ENCODE results near the gene ZBTB20.
"Not testable (repeated sequence)": the region's sequence is repeated elsewhere in the genome, so short reads cannot be mapped to it uniquely, and the experiment has no call there.

ZBTB20 gene

DNA sequence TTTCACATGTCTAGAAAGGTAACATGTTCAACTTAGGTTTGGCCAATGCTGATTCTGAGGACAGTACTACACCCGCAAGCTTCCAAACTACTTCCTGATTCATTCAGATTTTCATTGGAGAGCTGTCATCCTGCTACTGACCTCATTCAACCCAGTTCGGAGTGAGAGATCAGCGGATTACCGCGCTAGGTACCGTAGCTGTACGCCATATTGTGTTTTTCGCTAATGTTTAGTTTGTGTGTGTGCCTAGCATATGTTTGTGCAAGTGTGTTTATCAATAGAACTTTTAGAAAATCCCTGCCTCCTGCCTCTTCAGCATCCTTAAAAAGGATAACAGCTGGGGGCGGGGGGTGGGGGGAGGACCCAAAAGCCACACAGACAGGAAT is 1.1 kb downstream of the ZBTB20 start:
- DNase-seq, result no peak

DNA sequence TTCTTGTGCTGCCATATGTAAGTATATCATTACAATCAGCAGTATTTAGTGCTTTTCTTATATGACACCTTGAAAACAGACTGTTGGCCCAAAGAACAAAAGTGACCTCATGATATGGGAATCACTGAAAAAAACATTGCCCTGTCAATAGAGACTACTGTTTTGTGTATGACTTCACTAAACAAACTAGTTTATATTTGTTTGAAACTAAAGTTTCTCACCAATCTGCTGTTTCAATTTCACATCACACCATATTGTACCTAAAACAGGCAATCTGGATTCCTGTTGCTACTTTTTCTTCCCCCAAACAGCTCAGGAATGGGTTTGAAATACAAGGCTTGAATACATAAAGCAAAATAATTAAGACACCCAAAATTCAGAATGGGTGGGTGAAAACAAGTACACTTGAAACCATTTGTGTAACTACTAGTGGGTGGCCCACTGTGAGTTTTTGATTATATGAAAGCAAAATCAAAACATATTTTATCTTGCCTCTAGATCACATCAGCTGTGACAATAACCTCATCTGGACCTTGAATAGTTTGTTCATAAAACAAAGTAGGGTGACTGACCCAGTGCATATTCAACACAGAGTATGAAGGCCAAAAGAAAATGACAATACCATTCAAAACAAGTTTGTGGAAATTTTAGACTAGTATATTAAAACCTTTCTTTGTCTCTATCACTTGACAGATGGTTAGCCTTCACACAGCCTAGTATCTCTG is 5.9 kb downstream of the ZBTB20 start:
- no peak for DNase-seq

DNA sequence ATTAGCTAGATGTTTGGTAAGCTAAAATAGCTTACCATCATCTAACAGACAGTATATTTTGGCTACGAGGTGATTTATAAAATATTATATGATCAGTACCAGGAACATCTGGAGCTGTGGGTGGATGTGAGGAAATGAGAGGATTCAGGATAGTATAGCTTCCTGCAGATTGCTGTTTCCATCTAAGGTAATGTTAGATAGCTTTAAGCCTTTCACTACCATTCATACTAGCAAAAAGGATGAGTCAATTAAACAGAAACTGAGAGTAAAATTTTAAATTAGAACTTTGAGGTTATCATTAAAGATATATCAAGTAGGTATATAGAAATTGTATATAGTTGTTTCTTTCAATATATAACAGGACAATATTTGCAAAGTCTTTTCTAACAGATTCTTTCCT is 8.0 kb downstream of the ZBTB20 start:
- DNase-seq, result no peak

DNA sequence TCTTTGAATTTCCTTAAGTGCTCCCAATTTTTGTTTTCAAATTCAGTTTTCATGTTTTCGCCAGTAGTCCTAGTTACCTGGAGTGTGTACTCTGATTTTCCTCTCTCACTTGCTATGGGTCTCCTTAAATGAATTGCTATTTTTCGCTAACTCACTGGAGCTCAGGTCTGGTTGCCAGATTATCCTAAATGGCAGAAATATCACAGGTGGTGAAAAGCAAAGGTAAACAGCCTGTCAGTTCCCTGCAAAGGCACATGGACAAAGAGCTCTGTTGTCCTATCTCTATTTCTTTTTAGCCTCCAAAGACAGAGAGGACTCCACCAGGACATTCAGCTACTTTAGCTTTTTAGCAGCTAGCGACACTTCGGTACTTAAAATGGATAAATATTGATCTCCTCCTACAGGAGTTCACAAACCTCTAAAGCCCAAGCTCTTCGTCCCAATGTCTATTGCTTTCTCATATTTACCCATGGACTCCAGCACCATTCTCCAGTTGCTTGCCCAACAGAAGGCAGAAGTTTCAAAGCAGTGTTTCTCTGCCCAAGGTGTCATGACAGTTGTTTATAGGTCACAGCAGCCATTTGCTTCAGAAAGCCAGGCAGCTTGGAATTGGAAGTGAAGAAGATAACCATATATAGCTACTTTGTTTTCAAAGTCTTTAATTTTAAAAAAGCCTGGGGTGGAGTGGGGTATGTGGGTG is 12.3 kb downstream of the ZBTB20 start:
- no peak for DNase-seq

DNA sequence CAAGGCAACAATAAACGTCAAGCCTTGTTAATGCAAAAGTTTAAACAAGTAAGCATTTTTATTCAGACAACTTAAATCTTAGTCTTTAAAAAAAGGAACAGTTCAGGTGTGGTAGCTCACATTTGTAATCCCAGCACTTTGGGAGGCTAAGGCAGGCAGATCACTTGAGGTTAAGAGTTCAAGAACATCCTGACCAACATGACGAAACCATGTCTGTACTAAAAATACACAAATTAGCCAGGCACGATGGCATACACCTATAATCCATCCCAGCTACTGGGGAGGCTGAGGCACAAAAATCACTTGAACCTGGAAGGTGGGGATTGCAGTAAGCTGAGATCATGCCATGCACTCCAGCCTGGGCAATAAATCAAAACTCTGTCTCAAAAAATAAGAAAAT is 19.9 kb downstream of the ZBTB20 start:
- DNase-seq, result no peak

DNA sequence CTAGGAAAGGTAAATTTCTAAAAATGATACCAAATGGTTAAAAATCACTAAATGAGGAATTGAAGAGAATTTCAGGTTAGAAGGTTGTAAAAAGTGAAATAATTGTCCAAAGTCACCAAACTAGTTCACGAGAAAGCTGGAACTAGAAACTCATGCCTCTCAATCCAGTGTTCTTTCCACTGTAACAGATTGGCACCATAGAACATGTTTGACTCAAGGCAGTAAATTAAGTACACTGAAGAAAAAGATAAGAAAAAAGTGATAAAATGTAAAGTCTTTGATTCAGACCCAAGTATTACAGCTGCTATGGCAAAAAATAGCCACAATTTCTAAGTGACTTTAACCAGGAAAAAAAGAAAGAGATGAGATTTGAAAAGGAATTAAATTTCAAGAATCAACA is 26.5 kb downstream of the ZBTB20 start:
- DNase-seq, result no peak

DNA sequence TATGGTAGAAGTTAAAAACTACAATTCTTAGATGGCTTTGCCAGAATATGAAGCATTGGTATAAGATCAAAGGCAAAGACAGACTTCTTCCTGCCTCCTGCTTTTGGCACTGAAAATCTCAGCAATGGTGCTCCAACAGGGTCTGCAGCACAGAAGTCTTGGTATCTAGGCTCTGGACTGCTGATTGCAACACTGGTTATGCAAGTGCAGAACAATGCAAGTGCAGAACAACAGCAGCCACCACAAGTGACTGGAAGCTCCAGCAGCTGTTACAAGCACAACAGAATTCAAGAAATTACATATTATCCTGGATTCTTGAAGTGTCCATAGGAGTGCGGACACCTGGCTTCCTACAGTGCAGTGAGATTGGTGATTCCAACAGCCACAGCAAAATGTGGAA is 33.7 kb downstream of the ZBTB20 start:
- no peak for DNase-seq

DNA sequence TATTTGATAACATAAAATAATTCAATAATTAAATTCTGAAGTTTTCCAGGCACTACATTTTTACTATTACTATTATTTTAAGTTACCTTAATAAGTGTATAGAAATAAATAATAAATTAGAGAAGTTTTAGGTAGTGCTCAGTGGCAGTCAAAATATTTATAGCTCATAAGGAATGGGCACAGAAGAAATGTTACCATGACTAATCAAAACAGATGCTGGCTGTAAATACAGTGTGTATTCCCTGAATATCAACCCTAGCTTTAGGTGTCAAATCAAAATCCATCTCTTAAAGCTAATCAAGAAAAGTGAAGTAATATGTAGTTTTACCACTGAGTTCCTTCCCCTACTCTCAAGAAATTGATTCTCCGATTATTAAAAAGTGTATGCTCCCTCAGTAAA is 35.5 kb downstream of the ZBTB20 start:
- no peak for DNase-seq

DNA sequence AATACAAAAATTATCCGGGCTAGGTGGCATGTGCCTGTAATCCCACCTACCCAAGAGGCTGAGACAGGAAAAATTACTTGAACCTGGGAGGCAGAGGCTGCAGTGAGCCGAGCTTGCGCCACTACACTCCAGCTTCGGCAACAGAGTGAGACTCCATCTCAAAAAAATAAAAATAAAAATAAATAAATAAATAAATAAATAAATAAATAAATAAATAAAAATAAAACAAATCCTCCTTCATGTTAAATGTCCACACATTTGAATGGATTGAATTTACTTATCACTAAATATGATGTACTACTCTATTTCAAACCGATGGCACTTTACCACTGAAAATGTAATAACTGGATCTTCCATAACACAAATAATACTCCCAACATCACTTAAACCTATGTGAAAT is 36.3 kb downstream of the ZBTB20 start:
- no peak for DNase-seq

DNA sequence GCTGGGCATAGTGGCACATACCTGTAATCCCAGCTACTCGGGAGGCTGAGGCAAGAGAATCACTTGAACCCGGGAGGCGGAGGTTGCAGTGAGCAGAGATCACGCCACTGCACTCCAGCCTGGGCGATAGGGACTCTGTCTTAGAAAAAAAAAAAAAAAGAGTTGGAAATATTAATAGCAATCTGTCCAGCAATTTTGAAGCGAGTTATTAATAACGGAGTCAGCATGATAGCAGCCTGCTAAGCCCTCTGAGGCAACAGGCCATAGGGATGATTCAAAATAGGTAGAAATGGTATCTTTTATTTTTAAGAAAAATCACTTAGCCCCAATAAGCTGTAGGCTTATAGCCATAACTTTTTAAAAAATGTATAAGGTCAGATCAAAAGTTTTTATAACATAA is 37.0 kb downstream of the ZBTB20 start:
- DNase-seq, result not testable (repeated sequence)

DNA sequence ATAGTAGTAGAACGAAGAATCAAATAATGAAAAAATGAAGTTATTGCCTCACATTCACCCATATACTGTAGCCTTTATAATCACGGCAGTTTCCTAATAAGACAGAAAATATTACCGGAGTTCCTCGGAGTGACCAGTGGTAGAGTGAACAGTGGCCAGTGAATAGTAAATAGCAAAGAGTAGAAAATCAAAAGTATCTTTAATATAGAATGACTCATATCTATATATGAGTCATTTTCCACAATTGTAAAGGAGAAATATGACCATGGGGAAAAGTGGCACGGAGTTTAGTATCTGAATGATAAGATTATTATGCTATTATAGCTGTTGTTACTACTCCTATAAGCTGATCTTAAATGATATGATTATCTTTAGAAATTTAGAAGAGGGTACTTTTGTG is 38.5 kb downstream of the ZBTB20 start:
- DNase-seq, result no peak

DNA sequence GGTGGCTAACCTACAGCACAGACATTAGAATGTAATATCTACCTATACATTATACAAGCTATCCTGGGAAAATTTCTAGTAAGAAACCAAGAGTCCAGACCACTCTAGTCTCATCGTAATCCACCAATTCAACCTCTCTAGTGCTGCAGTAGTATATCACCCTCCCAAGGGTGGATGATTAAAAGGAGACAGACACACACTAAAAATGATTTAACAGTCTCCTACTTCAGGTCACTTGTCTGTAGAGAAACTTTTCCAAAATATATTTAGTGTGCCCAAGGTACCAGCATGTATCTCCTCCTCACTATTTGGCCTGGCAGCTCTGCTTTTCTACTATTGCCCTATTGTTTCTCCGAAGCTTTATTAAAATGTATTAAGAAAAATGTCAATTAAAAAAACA is 45.0 kb downstream of the ZBTB20 start:
- no peak for DNase-seq

DNA sequence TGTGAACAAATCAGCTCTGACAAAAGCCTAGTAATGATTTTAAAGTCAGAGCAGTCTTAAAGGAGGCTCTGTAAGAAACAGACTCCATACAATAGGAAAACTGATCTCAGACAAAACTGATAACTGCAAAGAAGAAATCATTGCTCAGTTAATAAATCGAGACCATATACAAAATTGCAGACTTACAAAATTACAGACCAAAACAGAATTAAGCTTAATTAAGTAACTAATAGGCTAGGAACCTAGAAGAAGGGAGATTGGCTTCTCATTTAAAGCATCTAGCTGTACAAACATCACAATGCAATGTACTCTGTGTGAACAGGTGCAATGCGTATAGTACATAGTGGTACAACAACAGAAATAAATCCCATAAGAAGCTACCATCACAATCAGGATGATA is 46.3 kb downstream of the ZBTB20 start:
- DNase-seq, result no peak

DNA sequence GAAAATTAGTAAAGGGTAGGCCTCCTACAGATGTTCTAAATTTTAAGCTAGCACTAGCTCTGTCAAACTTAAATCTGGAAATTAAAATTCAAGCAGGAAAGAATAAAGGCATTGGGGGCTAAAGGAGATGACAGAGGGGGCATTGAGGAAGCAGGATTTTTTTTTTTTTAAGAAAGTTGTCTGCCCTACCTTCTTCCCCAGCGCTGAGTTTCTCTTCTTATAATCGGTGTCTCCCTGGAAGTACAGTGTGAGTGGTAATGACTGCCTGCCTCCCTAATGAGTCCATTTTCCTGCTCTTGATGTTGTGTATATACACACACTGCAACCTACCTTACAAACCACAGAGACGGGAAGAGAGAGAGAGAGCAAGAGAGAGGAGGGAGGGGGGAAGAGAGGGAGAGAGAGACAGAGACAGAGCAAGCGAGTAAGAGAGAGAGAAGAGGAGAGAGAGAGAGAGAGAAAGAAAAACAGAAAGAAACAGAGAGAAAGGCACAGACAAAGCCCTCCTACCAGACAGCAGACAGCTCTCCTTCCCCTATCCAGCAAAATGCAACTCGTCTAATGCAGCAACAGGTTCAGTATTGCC is 47.0 kb downstream of the ZBTB20 start:
- DNase-seq, result no peak

DNA sequence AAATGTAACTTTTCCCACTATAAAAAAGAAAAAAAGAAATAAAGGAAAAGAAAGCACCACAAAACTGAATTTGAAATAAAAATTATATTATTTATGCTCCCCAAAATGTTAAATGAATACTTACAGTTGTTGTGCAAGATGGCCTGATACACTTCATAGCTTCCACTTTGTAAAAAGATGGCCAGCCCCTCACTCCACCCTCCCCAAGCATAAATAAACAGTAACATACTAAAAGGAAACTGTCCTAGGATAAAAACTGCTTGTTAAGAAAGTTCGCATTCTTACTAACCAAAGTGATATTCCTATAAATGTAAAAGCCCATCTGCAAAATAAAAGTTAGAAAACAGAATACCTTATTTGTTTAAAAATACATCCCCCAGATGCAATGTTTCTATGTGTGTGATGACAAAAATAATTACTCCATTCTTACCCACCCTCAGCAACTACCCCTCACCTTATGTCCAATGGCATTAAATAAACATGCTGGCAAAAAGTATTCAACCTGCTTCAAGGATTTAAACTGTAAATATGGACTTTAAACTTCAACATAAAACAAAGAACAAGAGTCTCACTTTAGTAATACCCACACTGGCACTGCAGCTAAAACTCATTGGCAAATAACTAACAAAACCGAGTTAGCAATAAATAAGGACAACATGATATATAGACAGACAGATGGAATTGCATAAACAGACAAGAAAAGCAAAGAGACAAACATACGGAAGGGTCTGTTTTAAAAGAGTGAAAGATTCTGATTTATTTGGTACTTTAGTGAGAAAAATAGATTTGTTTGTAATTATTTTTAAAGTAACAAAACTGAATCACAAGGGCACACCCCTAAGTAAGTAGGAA is 47.7 kb downstream of the ZBTB20 start:
- DNase-seq, result no peak

DNA sequence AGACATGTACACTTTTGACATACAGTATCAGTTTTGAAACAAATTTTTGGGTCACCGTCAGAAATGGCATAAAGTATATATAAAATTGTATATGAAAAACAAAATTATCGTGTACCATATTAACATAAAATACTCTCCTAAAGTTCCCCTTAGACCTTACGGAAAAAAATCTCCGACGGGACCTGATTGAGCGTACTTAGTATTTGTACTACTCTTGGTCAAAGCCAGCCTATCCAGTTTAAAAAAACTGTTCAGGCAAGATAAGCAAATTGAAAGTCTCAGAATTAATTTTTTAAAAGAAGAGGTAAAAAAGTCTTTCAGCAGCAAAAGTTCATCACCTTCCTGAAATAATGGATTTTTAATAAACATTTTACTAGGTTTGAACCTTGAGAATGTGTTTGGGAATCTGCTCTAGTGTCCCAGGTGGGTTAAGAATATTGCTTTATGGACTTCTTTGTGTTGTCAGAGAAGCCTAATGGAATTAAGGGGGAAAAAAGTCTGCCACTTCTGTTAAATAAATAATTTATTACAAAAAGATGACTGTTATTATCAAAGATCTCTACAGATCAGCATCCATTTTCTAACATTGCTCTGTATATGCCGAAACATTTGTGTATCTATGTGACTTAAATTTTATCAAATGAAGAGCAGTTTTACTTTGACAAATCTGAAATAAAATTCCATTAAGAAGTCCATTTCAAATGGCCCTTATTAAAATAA is 48.6 kb downstream of the ZBTB20 start:
- DNase-seq, result no peak

DNA sequence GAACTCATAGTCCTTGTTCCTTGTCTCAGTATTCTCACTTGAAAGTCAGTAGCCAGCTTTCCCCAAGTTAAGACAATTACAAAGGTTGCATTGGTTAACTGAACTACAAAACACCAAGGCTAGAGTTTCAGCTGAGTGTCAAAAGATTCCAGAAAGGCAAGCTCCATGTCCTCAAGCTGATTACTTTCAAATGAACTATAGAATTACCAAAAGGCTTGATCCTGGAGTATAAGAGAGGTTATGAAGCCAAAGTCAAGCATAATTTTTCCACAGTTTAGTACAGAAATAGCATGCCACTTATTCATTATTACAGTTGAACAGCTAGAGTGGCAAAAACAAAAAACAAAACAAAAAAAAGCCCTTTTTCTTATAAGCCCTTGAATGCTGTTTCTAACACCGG is 51.9 kb downstream of the ZBTB20 start:
- no peak for DNase-seq

DNA sequence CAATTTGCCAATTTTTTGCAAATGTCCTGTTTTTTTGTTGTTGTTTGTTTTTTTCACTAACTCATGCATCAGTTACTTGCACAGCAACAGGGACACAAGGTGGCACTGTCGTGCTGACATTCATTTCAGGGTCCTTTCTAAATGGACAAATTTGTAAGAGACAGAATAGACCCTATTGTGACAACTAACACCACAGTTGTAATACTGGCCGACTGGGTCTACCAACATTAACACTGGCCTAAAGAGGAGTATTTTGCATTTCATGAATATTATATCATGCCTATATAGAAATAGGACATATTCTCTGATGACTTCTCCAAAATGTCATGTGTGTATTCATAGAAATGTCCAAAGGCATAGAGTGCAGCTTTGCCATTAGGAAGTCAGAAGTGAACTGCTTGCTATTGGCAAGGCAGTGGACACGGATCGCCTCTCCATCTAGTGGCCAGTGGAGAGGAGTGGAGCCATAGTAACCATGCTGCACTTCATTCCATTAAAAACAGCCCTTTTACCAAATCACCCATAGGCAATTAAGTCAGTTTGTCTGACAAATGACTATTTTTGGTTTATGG is 54.8 kb downstream of the ZBTB20 start:
- DNase-seq, result no peak

DNA sequence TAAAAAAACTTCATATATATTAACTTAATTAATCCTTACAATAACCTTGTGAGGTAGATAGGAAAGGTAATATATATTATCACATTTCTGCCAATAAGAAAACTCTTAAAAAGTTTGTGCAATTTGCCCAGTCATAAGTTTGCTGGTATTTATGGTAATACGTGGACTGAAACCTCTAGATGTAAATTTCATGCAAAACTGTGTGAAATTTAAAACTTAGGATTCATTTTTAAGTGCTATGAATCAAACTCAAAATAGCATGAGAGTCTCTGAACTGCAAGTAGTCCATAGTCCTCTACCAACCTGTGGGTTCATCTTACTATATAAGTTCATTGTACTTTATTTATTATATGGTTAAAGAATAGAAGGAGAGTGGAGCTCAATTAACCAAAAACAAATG is 56.4 kb downstream of the ZBTB20 start:
- no peak for DNase-seq

DNA sequence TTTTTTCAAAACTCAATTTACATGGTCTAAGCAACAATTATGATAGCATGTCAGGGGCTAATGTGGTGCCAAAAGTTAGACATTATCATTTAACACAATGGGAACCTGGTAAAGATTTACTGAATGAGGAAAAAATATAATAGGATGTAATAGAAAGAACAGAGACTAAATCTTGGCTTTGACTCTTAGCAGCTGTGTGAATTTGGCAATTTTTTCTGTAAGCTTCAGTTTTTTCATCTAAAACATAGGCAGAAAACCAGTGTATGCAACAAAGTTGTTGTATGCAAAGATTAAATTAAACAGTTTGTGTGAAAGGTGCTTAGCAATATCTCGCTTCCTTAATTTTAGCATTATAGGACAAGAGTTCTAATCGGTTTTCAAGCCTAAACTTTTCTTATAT is 57.6 kb downstream of the ZBTB20 start:
- DNase-seq, result no peak

DNA sequence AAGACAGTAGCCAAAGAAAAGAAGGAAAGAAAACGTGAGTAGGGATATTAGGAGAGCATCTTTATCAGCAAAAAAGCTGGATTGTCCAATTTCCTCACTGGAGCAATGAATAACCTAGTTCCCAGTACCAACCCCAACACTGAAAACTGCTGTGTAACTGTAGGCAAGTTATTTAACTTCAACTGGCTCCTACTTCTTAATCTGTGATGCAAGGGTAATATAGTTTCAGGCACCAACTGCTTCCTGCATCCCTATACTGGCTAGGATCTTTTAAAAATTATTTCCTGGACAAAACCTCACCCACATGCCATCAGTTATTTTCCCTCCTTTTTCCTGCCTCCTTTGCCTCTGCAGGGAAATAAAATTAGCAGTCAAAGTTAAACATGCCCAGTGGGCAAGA is 59.6 kb downstream of the ZBTB20 start:
- no peak for DNase-seq

DNA sequence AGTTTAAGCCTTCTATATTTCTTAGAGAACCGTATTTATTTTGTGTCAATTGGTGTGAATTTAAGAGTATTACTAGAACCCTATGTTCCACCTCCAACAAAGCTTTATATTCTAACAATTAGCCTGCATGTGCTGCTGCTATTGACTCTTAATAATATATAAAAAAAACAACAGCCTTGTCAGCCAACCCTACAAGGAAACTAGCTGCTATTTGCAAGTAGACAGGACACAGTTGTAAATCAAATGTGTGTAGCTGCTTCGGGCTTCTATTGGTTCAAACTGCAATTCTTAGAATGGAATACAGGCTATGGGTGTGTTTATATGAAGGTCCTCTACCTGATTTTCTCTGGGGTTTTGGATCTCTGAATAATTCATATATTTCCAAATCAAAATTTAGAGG is 60.7 kb downstream of the ZBTB20 start:
- no peak for DNase-seq

All from T1000 (cell line).